Mucosa of stomach (tissue), 1 donor: ENCODE measurements around the gene LCN2.
A peak's percentile ranks its signal among the peaks of the same experiment; 100 is the strongest.
"Not testable (repeated sequence)": the region's sequence is repeated elsewhere in the genome, so short reads cannot be mapped to it uniquely, and the experiment has no call there.

Source experiments
- H3K27me3 ChIP-seq: one replicate; pipeline ENCODE4 v1.7.0; 2013; ENCODE audit warnings: mild to moderate bottlenecking, low read length; ENCODE audit not compliant: control insufficient read depth, insufficient read depth
- H3K36me3 ChIP-seq: one replicate; pipeline ENCODE4 v1.7.0; 2013; ENCODE audit warnings: low read length; ENCODE audit not compliant: control insufficient read depth, insufficient read depth
- H3K4me1 ChIP-seq: one replicate; pipeline ENCODE4 v1.7.0; 2013; ENCODE audit warnings: mild to moderate bottlenecking, low read length; ENCODE audit not compliant: control insufficient read depth, insufficient read depth
- H3K4me3 ChIP-seq: one replicate; pipeline ENCODE4 v1.7.0; 2013; ENCODE audit warnings: low read length
- H3K9ac ChIP-seq: one replicate; pipeline ENCODE4 v1.7.0; 2013; ENCODE audit warnings: mild to moderate bottlenecking, low read length, moderate library complexity
- H3K9me3 ChIP-seq: one replicate; pipeline ENCODE4 v1.7.0; 2013; ENCODE audit warnings: mild to moderate bottlenecking, low read length, moderate library complexity; ENCODE audit not compliant: control insufficient read depth
- donor health status: Pancreatic carcinoma.

The LCN2 gene

GRCh38 chr9:128106940-128107467 lies 42.2 kb upstream of the LCN2 start:
- Histone ChIP-seq H3K9ac (no peak overlapping the region), H3K4me3 (no peak overlapping the region), H3K27me3 (no peaks in the 10 kb centered on the region), H3K36me3 (peaks cover 44% of the 10 kb centered on the region), H3K9me3 (no peaks in the 10 kb centered on the region), H3K4me1 (peaks cover 77% of the 10 kb centered on the region)

DNA sequence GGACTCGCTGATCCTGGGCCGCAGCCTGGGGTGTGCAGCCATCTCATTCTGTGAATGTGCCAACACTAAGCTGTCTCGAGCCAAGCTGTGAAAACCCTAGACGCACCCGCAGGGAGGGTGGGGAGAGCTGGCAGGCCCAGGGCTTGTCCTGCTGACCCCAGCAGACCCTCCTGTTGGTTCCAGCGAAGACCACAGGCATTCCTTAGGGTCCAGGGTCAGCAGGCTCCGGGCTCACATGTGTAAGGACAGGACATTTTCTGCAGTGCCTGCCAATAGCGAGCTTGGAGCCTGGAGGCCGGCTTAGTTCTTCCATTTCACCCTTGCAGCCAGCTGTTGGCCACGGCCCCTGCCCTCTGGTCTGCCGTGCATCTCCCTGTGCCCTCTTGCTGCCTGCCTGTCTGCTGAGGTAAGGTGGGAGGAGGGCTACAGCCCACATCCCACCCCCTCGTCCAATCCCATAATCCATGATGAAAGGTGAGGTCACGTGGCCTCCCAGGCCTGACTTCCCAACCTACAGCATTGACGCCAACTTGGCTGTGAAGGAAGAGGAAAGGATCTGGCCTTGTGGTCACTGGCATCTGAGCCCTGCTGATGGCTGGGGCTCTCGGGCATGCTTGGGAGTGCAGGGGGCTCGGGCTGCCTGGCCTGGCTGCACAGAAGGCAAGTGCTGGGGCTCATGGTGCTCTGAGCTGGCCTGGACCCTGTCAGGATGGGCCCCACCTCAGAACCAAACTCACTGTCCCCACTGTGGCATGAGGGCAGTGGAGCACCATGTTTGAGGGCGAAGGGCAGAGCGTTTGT lies 41.6 kb upstream of the LCN2 start:
- peaks cover 70% of the 10 kb centered on the region for H3K4me1 ChIP-seq
- peaks cover 40% of the 10 kb centered on the region for H3K36me3 ChIP-seq
- no peak overlapping the region for H3K9ac ChIP-seq
- no peaks in the 10 kb centered on the region for H3K9me3 ChIP-seq
- no peaks in the 10 kb centered on the region for H3K27me3 ChIP-seq
- H3K4me3 ChIP-seq = no peak overlapping the region

DNA sequence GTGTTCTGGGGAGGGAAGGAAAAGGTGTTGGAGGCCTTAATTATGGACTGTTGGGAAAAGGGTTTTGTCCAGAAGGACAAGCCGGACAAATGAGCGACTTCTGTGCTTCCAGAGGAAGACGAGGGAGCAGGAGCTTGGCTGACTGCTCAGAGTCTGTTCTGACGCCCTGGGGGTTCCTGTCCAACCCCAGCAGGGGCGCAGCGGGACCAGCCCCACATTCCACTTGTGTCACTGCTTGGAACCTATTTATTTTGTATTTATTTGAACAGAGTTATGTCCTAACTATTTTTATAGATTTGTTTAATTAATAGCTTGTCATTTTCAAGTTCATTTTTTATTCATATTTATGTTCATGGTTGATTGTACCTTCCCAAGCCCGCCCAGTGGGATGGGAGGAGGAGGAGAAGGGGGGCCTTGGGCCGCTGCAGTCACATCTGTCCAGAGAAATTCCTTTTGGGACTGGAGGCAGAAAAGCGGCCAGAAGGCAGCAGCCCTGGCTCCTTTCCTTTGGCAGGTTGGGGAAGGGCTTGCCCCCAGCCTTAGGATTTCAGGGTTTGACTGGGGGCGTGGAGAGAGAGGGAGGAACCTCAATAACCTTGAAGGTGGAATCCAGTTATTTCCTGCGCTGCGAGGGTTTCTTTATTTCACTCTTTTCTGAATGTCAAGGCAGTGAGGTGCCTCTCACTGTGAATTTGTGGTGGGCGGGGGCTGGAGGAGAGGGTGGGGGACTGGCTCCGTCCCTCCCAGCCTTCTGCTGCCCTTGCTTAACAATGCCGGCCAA lies 40.8 kb upstream of the LCN2 start:
- no peak overlapping the region for H3K9ac ChIP-seq
- H3K27me3 ChIP-seq = no peaks in the 10 kb centered on the region
- peaks cover 63% of the 10 kb centered on the region for H3K4me1 ChIP-seq
- H3K9me3 ChIP-seq = no peaks in the 10 kb centered on the region
- peaks cover 33% of the 10 kb centered on the region for H3K36me3 ChIP-seq
- H3K4me3 ChIP-seq = no peak overlapping the region

GRCh38 chr9:128109050-128109709 lies 40.1 kb upstream of the LCN2 start:
- H3K4me3 ChIP-seq = no peak overlapping the region
- peaks cover 33% of the 10 kb centered on the region for H3K36me3 ChIP-seq
- H3K9me3 ChIP-seq = no peaks in the 10 kb centered on the region
- H3K9ac ChIP-seq = peak overlapping the region; percentile 49
- peaks cover 63% of the 10 kb centered on the region for H3K4me1 ChIP-seq
- H3K27me3 ChIP-seq = no peaks in the 10 kb centered on the region

DNA sequence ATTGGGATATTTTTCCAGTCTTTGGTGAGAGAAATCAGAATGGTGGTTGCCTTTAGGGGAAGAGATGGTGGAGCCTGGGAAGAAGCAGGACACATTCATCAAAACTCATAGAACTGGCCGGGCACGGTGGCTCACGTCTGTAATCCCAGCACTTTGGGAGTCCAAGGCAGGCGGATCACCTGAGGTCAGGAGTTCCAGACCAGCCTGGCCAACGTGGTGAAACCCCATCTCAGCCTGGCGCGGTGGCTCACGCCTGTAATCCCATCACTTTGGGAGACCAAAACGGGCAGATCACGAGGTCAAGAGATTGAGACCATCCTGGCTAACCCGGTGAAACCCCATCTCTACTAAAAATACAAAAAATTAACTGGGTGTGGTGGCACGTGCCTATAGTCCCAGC lies 37.5 kb upstream of the LCN2 start:
- H3K4me3 ChIP-seq, H3K27me3 ChIP-seq, H3K9me3 ChIP-seq: not testable (repeated sequence)
- Histone ChIP-seq H3K36me3 (peaks cover 20% of the 10 kb centered on the region), H3K9ac (peak overlapping the region; percentile 37), H3K4me1 (peaks cover 65% of the 10 kb centered on the region)

DNA sequence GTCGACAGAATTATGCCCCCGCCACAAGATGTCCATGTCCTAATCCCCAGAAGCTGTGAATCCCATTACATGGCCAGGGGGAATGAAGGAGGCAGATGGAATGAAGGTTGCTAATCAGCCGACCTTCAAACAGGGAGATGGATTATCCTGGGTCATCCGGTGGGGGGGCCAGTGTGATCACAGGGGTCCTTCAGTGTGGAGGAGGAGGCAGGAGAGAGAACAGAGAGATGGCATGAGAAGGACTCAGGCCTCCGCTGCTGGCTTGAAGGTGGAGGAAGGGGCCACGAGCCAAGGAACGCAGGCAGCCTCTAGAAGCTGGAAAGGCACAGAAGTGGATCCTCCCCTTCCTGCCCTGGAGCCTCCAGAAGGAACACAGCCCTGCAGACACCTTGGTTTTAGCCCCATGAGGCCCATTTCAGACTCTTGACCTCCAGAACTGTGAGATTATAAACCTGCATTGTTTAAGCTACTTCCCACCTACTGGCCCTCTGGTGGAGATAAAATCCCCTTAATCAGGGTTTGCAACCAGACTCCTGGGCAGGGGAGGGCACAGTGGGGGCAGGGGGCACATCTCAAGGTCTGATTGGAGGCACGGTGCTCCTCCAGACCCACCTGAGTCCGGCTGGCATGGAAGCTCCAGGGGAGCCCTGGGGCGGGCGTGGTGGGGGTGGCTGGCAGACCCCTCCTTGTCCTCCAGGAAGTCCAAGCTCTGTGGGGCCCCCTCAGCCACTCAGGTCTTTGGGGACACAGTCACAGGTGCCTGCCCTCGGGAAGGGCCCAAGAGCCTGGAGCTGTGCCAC lies 35.5 kb upstream of the LCN2 start:
- H3K4me1 ChIP-seq = peaks cover 62% of the 10 kb centered on the region

DNA sequence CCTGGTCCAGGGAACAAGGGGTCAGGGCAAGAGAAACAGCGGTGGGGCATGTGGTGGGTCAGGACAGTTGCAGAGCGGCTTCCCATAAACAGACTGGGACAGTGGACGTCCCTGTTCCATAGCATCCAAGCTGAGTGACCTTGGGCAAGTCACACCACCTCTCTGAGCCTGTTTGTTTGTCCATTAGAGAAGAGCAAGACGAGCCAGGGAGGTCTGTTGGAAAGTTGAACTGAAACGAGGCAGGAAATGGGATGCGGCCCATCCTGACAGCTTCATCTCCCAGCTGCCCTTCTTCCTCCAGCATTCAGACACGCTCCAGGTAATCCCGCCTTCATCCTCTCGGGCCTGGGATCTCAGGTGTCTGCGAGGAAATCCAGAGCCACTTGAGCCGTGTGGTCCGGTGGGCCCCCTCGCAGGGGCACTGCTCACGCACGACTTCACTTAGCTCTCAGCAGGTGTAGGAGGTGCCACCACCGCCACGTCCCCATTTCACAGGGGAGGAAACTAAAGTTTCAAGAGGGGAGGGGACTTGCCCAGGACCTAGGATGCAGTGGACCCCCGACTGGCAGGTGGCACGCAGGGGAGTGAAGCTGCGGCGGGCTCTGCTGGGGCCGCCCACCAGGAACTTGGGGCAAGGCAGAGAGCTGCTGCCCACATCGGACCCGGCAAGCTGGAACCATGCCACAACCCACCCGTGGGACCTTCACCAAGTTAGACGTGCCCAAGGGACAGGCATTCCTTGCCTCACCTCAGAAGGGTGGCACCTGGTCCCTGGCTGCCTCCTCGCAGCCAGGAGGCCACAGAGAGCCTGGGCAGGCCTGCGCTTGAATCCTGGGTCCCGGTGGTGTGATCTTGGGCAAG lies 34.7 kb upstream of the LCN2 start:
- Histone ChIP-seq H3K9ac (peak overlapping the region; percentile 97), H3K36me3 (peaks cover 5% of the 10 kb centered on the region), H3K4me1 (peaks cover 53% of the 10 kb centered on the region), H3K27me3 (no peaks in the 10 kb centered on the region), H3K4me3 (peak overlapping the region; percentile 68), H3K9me3 (no peaks in the 10 kb centered on the region)

More for the DNA sequence above, 35.5 kb upstream of the LCN2 start:
- Histone ChIP-seq H3K27me3 (no peaks in the 10 kb centered on the region), H3K9me3 (no peaks in the 10 kb centered on the region), H3K36me3 (peaks cover 5% of the 10 kb centered on the region), H3K9ac (peak overlapping the region; percentile 97), H3K4me3 (peak overlapping the region; percentile 68)

DNA sequence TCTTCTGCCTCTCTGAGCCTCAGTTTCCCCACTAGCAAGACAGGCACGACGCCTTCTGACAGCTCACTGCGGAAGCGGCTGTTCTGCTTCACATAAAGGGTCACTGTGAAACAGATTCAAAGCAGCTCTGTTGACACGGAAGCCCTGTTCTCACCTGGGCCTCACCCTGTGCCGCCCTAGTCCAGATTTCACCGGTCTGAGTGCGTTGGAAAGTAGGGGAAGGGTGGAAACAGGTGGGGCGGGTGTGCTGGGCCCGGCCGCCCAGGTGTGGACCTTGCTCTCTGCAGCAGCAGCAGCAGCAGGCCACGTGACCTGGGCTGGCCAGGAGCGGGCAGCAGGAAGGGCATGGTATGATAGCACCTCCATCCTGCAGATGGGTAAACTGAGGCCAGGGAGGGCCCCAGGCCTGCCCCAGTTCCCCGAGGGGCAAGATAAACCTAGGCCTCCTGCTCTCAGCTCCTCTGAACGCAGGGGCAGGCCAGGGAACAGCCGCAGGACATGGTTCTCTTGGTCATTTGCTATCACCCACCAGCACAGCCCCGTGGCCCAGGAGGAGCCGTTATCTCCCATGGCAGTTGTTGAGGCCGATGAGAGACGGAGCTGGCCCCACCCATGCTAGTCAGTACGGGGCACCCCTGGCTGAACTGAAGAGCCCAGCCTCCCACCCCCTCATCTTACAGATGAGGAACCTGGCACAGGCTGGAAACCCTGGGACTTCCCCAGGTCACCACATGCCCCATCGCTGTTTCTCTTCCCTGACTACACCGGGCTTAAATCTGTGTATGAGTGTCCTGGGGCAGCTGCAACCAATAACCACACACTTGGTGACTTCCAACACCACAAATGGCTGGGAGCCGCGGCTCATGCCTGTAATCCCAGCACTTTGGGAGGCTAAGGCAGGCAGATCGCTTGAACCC lies 33.8 kb upstream of the LCN2 start:
- Histone ChIP-seq H3K9me3 (no peaks in the 10 kb centered on the region), H3K9ac (peak overlapping the region; percentile 97), H3K4me3 (peak overlapping the region; percentile 68), H3K27me3 (no peaks in the 10 kb centered on the region), H3K36me3 (peaks cover 5% of the 10 kb centered on the region), H3K4me1 (peaks cover 51% of the 10 kb centered on the region)

DNA sequence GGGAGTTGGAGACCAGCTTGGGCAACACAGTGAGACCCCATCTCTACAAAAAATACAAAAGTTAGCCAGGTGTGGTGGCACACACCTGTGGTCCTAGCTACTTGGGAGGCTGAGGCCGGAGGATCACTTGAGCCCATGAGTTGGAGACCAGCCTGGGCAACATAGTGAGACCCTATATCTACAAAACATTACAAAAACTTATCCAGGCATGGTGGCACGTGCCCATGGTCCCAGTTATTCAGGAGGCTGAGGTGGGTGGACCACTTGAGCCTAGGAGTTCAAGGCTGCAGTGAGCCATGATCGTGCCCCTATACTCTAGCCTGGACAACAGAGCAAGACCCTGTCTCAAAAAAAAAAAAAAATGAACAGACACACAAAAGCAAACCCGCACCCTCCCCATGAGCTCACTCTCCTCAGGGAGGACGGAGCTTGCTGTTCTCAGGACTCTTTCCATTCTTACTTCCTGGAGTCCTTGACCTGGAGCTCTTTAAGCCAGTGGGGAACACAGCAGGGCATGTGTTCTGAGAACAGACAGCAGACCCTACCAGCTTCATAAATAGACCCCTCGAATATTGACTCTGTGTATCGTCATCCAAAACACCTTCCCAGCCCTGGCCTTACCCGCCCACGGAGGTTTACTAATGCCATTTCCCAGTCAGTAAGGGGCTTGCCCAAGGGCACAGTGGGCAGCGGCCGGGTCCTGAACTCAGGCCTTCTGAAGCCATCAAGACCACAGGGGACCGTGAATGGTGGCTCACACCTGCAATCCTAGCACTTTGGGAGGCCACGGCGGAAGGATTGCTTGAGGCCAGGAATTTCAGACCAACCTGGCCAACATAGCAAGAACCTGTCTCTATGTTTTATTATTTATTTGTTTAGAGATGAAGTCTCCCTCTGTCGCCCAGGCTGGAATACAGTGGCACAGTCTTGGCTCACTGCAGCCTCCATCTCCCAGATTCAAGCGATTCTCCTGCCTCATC lies 32.9 kb upstream of the LCN2 start:
- Histone ChIP-seq H3K9ac (peak overlapping the region; percentile 97), H3K4me1 (peaks cover 44% of the 10 kb centered on the region), H3K9me3 (no peaks in the 10 kb centered on the region), H3K27me3 (no peaks in the 10 kb centered on the region), H3K4me3 (no peak overlapping the region), H3K36me3 (no peaks in the 10 kb centered on the region)
